ENCODE results near the gene RELN. TPM values are rescaled to one million over a fixed set of nuclear protein-coding genes. Genes with fewer than 3 reads are reported as not detected.
"Not testable (repeated sequence)": the region's sequence is repeated elsewhere in the genome, so short reads cannot be mapped to it uniquely, and the experiment has no call there.

Gene RELN
- total RNA-seq, 1 donor from 2014 or later, result not detected

DNA sequence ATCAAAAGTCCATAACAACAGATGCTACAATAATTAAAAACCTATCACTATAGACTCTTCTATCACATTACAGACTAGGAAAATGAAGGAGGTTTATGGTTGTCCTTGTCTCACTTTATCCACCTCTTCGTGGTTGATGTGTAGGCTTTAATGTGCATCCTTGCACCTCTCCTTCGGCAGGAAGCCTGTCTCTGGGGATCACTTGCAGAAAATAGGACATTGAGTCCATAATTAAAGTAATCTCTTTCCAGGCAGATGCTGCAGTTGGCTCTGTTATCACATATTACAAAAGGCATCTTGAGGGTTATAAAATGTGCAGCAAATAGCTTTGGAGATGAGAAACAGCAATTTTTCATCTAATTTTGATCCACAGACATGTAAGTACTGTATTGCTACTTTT is 168.4 kb downstream of the RELN start:
- Histone ChIP-seq H3K27me3 (ENCODE audit: control insufficient read depth, insufficient read depth, low read length) (no peaks in the 10 kb centered on the region), H3K4me3 (ENCODE audit: low read depth, low read length) (no peak overlapping the region), H3K36me3 (ENCODE audit: control insufficient read depth, insufficient read depth, low read length) (no peaks in the 10 kb centered on the region)
- FAIRE-seq (no peak), DNase-seq (ENCODE audit: low read depth) (no peak)
- TF ChIP-seq CTCF (IDR thresholded peaks at IDR 0.05; ENCODE audit: insufficient read depth, low read length, severe bottlenecking), result no peak

GRCh38 chr7:103815972-103816371 is 173.5 kb downstream of the RELN start:
- not testable (repeated sequence) for H3K4me3 ChIP-seq (ENCODE audit: low read depth, low read length); H3K36me3 ChIP-seq (ENCODE audit: control insufficient read depth, insufficient read depth, low read length); DNase-seq (ENCODE audit: low read depth); H3K27me3 ChIP-seq (ENCODE audit: control insufficient read depth, insufficient read depth, low read length); FAIRE-seq

- Histone ChIP-seq H3K27me3 (ENCODE audit: control insufficient read depth, insufficient read depth, low read length) (no peaks in the 10 kb centered on the region), H3K4me3 (ENCODE audit: low read depth, low read length) (no peak overlapping the region), H3K36me3 (ENCODE audit: control insufficient read depth, insufficient read depth, low read length) (no peaks in the 10 kb centered on the region)
- FAIRE-seq (no peak), DNase-seq (ENCODE audit: low read depth) (no peak)
- no peak for TF ChIP-seq CTCF (IDR thresholded peaks at IDR 0.05; ENCODE audit: insufficient read depth, low read length, severe bottlenecking)
Observed at GRCh38 chr7:103813970-103814369, 175.5 kb downstream of the RELN start.

DNA sequence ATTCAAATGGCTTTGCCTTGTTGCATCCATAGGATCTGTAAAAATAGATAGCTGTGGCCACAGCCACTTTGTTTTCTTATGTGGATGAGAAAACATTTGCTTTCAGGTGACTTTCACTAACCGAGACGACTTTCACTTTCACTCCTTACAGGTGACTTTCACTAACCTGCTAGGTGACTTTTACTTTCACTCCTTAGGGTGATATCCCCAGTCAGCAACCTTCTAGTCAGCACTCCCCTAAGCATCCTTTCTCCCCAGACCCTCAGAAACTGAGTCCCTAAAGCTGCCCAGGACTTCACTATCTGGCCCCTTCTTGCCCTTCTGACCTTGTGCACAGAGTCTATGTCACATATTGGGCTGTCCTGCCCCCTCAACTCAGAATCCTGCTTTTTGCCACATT is 177.5 kb downstream of the RELN start:
- Histone ChIP-seq H3K36me3 (ENCODE audit: control insufficient read depth, insufficient read depth, low read length) (no peaks in the 10 kb centered on the region), H3K4me3 (ENCODE audit: low read depth, low read length) (no peak overlapping the region), H3K27me3 (ENCODE audit: control insufficient read depth, insufficient read depth, low read length) (no peaks in the 10 kb centered on the region)
- no peak for FAIRE-seq
- no peak for DNase-seq (ENCODE audit: low read depth)
- TF ChIP-seq CTCF (IDR thresholded peaks at IDR 0.05; ENCODE audit: insufficient read depth, low read length, severe bottlenecking), result no peak

- H3K36me3 ChIP-seq (ENCODE audit: control insufficient read depth, insufficient read depth, low read length), result no peaks in the 10 kb centered on the region
- FAIRE-seq (no peak), DNase-seq (ENCODE audit: low read depth) (no peak)
- no peaks in the 10 kb centered on the region for H3K27me3 ChIP-seq (ENCODE audit: control insufficient read depth, insufficient read depth, low read length)
- no peak overlapping the region for H3K4me3 ChIP-seq (ENCODE audit: low read depth, low read length)
- no peak for TF ChIP-seq CTCF (IDR thresholded peaks at IDR 0.05; ENCODE audit: insufficient read depth, low read length, severe bottlenecking)
Observed at GRCh38 chr7:103811290-103811689, 178.2 kb downstream of the RELN start.

DNA sequence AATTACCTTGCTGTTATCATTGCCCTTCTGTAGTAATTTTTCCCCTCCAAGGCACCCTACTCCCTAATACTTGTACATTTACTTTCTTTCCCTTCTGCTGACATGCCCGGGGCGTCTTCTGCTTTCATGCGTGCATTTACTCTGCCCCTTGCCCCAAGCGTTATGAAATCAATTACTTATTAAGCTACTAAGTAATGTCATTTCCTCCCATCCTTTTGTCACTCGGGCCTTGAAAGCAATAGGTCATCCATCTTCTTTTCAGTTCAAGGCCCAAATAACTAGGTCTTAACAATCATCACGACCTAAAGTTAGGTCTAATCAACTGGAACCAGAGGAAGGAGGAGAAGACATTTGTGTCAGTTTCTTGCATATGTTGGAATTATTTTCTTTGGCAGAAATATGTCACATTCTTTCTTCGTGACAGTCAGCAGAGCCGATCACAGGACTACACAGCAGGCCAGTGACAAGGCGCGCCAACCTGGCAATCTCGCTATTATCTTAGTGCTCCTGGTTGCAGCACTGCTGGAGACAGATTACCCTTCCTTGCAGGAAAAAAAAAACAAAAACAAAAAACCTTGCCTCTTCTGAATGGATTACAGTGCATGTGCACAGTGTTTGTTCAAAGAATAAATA is 179.2 kb downstream of the RELN start:
- TF ChIP-seq CTCF (IDR thresholded peaks at IDR 0.05; ENCODE audit: insufficient read depth, low read length, severe bottlenecking), result no peak
- Histone ChIP-seq H3K27me3 (ENCODE audit: control insufficient read depth, insufficient read depth, low read length) (no peaks in the 10 kb centered on the region), H3K36me3 (ENCODE audit: control insufficient read depth, insufficient read depth, low read length) (no peaks in the 10 kb centered on the region), H3K4me3 (ENCODE audit: low read depth, low read length) (no peak overlapping the region)
- FAIRE-seq (no peak), DNase-seq (ENCODE audit: low read depth) (no peak)
